ENCODE data around the gene NFASC. TPM values are rescaled to one million over a fixed set of nuclear protein-coding genes. Genes with fewer than 3 reads are reported as not detected.

Gene NFASC
- total and polyA plus RNA-seq, 4 donors = 0.23 to 5.4 (median 1.9) TPM

- Histone ChIP-seq H3K4me3 (ENCODE audit: low read depth in 1 of 3, low read length in 3 of 3) (no peak overlapping the region), H3K9me3 (ENCODE audit: control insufficient read depth in 4 of 4, low read length in 3 of 4) (no peaks in the 10 kb centered on the region), H3K27me3 (ENCODE audit: control insufficient read depth in 4 of 4, insufficient read depth in 4 of 4, low read length in 3 of 4) (no peaks in the 10 kb centered on the region), H3K9ac (ENCODE audit: low read depth in 1 of 2, low read length in 2 of 2) (no peak overlapping the region), H3K36me3 (ENCODE audit: control insufficient read depth in 4 of 4, insufficient read depth in 3 of 4, low read depth in 1 of 4, low read length in 3 of 4) (no peaks in the 10 kb centered on the region), H3K27ac (ENCODE audit: low read depth in 1 of 2, low read length in 2 of 2) (no peak overlapping the region), H3K4me1 (ENCODE audit: control insufficient read depth in 4 of 4, insufficient read depth in 4 of 4, low read length in 3 of 4) (no peaks in the 10 kb centered on the region)
- WGBS = 93% methylated on average over 13 of the region's 13 CpGs
- TF ChIP-seq, protein P1, sequence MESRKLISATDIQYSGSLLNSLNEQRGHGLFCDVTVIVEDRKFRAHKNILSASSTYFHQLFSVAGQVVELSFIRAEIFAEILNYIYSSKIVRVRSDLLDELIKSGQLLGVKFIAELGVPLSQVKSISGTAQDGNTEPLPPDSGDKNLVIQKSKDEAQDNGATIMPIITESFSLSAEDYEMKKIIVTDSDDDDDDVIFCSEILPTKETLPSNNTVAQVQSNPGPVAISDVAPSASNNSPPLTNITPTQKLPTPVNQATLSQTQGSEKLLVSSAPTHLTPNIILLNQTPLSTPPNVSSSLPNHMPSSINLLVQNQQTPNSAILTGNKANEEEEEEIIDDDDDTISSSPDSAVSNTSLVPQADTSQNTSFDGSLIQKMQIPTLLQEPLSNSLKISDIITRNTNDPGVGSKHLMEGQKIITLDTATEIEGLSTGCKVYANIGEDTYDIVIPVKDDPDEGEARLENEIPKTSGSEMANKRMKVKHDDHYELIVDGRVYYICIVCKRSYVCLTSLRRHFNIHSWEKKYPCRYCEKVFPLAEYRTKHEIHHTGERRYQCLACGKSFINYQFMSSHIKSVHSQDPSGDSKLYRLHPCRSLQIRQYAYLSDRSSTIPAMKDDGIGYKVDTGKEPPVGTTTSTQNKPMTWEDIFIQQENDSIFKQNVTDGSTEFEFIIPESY (IDR thresholded peaks at IDR 0.05) = no peak
- no peak for TF ChIP-seq TAF1 (conservative IDR thresholded peaks at IDR 0.05)
- no peak for TF ChIP-seq EGR1 (IDR thresholded peaks at IDR 0.05; ENCODE audit: low read depth in 2 of 2)
- no peak for TF ChIP-seq RXRA (IDR thresholded peaks at IDR 0.05)
- TF ChIP-seq CTCF (IDR thresholded peaks at IDR 0.05; ENCODE audit: low read depth, low read length, missing input control) = no peak
- no peak for TF ChIP-seq RAD21 (IDR thresholded peaks at IDR 0.05)
- no peak for TF ChIP-seq FOXA1 (IDR thresholded peaks at IDR 0.05)
- TF ChIP-seq YY1 (IDR thresholded peaks at IDR 0.05) = no peak
- TF ChIP-seq HNF4A (conservative IDR thresholded peaks at IDR 0.05) = no peak
- TF ChIP-seq SP1 (IDR thresholded peaks at IDR 0.05) = no peak
- TF ChIP-seq REST (IDR thresholded peaks at IDR 0.05) = no peak
- TF ChIP-seq JUND (IDR thresholded peaks at IDR 0.05) = no peak
- TF ChIP-seq FOXA2 (IDR thresholded peaks at IDR 0.05) = no peak
- TF ChIP-seq HNF4G (IDR thresholded peaks at IDR 0.05) = no peak
- no peak for TF ChIP-seq NR2F2 (IDR thresholded peaks at IDR 0.05)
- no peak for TF ChIP-seq MAX (IDR thresholded peaks at IDR 0.05)
- TF ChIP-seq, protein P2, sequence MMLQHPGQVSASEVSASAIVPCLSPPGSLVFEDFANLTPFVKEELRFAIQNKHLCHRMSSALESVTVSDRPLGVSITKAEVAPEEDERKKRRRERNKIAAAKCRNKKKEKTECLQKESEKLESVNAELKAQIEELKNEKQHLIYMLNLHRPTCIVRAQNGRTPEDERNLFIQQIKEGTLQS (IDR thresholded peaks at IDR 0.05) = no peak
- DNase-seq (ENCODE audit: low spot score) = no peak
Observed at GRCh38 chr1:205056188-205056611, 185.5 kb downstream of the NFASC start.
